SK-N-MC (cell line): Measurements from ENCODE around the gene ADCY9.
"Not testable (repeated sequence)": the region's sequence is repeated elsewhere in the genome, so short reads cannot be mapped to it uniquely, and the experiment has no call there.

Source experiments
- EZH2 ChIP-seq: fragments of 200-600 bp; sonication (generic); IDR thresholded peaks from one replicate; pipeline ENCODE4 v1.6.1; 2017; ENCODE audit warnings: antibody characterized with exemption
- FOXP2 ChIP-seq: optimal IDR thresholded peaks from 2 replicates; pipeline ENCODE3; 2011; ENCODE audit warnings: mild to moderate bottlenecking, moderate library complexity; ENCODE audit not compliant: insufficient read depth; ENCODE audit errors: extremely low read length, control extremely low read depth
- POLR2AphosphoS5 ChIP-seq: IDR thresholded peaks from 2 replicates; pipeline ENCODE4 v1.6.1; 2012; ENCODE audit warnings: mild to moderate bottlenecking, low read depth, low read length, borderline replicate concordance

- not testable (repeated sequence) for TF ChIP-seq EZH2, POLR2AphosphoS5, FOXP2
Observed at GRCh38 chr16:3942146-3942545, 174.1 kb downstream of the ADCY9 start.
